SW480 (cell line): Measurements from ENCODE around the gene NHSL2.
A peak's percentile ranks its signal among the peaks of the same experiment; 100 is the strongest.

ENCODE experiments used
- DNase-seq: peaks from one replicate; pipeline ENCODE4 v3.0.0-alpha.2; 2016; ENCODE audit warnings: low spot score

The NHSL2 gene

GRCh38 chrX:72071213-72071612, 160.6 kb downstream of the NHSL2 start:
- DNase-seq, result no peak

DNA sequence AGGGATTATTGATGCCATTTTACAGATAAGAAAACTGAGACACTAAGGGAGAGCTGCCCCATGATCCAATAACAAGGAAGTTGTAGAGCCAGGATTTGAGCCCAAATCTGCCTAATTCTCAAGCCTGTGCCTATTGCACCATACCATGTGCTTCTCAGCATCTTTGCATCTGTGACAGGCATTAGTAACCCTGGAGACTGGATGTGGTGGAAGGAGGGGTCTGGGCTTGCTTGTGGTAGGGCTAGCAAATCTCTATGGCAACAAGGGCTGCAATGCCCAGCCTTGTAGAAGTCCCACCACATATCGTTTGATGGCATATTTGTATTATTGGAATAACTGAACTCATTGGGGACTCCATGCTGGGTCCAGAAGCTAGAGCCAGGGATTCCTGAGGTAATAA, 163.0 kb downstream of the NHSL2 start:
- no peak for DNase-seq

- DNase-seq, result no peak
Observed at GRCh38 chrX:72078411-72078810, 167.8 kb downstream of the NHSL2 start.

GRCh38 chrX:72079607-72080006, 169.0 kb downstream of the NHSL2 start:
- DNase-seq, result no peak

DNA sequence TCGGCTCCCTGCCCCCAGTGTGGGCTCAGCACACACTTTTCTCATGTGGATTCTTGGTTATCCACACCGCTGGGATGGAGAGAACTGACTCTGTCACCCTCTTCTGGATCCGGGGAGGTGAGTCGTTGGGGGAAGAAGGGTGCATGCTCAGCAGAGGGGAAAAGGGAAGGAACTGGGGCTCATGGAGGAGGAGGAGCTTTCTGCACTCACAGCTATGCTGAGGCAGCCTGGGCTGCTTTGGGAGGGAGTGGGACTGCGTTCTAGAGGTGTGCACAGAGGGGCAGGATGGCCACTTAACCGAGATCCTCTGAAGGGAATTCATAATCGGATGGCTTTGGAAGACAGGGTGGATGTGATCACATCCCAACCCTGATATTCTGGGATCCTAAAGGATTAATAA, 169.5 kb downstream of the NHSL2 start:
- DNase-seq, result no peak

DNA sequence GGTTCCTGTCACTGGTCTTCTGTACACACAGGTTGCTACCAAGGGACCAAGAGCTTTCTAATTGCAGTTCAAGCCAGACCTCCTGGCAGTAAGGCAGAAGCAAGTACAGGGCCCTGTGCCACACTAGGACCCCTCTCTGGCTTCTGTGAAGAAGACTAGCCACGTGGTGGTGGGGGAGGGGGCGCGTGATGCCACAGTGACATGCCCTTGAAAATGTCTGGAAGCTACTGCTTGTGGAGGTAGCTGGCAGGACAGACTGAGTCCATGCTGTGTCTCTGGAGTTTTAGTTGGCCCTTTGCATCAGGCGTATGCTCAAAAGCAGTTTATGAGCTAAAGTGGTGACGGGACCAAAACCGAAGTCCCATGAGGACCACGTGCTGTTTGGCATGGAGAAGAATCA, 170.2 kb downstream of the NHSL2 start:
- DNase-seq, result no peak

DNA sequence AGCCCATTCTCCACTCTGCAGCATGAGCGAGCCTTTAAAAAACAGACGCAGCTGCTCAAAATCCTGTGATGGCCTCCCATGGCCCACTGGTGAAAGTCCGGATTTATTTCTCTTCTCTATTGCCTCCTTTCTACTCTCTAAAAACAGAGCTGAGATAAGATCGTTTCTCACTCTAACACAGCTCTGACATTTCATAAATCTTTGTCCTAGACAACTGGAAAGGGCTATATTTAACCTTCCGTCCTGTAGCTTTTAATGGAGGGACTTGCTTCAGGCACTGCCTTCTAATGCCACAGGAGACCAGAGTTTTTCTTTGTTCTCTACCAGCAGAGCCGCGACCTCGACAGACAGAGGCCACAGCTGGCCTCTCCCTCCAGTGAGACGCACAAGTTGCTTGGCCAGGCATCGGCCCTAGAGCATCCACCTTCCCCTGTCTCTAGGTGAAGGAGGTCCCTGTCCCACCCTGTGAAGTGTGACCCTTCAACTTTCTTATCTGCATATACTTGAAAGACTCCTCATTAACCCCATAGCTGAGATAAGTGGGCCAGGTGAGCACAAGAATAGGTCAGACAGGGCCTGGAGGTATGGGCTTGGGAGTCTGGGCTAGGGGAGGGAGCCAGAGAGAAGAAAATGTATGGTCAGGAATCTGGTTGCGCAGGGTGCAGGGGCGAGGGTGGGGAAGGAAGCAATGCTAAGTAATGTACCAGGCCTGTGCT, 171.1 kb downstream of the NHSL2 start:
- DNase-seq, result no peak

DNA sequence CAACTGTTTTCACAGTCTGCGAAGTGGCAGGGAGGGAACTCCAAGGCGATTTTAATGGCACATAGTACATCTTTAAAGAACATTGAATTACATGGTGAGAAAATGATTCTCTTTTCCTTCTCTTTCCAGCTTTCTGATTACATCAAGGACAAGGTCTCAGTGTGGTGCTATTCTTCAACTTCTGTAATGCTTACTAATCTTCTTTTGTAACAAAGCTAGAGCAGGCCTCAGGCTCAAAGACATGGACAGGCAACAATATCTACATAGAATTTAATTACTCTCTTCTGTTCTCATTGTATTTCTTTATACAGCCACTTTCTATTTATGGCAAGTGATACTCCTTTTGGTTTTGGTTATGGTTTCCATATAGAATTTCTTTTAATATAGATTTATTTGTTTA, 172.6 kb downstream of the NHSL2 start:
- no peak for DNase-seq

GRCh38 chrX:72084114-72084513, 173.5 kb downstream of the NHSL2 start:
- no peak for DNase-seq

DNA sequence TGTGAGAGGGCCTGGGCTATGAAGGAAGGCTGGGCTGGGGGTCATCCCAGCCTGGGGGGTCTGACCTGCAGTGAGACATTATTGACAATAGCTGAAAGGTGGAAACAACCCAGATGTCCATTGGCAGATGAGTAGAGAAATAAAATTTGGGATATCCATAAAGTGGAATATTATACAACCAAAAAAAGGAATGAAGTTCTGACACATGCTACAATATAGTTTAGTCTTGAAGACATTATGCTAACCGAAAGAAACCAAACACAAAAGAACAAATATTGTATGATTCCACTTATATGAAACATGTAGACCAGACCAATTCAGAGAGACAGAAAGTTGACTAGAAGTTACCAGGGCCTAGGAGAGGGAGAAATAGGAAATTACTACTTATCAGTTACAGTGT, 176.3 kb downstream of the NHSL2 start:
- DNase-seq, result no peak

- DNase-seq, result no peak
Observed at GRCh38 chrX:72088761-72089160, 178.1 kb downstream of the NHSL2 start.

- no peak for DNase-seq
Observed at GRCh38 chrX:72089254-72089653, 178.6 kb downstream of the NHSL2 start.

DNA sequence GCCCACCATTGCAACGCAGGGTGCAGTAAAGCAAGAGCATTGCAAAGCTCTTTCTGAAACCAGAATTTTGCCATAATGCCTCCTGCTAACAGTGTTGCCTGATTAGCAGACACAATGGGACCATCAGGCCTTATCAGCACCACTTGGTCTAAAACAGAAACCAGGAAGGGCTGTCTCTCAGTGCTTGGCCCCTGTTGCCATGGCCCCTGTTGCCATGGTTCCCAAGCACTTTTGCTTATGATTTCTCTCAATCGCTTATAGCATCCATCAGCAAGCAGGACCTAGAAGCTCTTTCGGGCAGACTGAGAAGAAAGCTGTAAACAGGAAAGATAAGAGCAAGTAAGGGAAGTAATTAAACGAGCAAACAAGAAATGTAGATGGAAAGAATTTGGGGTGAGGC, 184.2 kb downstream of the NHSL2 start:
- no peak for DNase-seq

GRCh38 chrX:72095370-72095769, 184.7 kb downstream of the NHSL2 start:
- DNase-seq, result no peak

GRCh38 chrX:72097098-72097497, 186.5 kb downstream of the NHSL2 start:
- no peak for DNase-seq

- DNase-seq, result no peak
Observed at GRCh38 chrX:72100051-72100755, 189.6 kb downstream of the NHSL2 start.

GRCh38 chrX:72100824-72101351, 190.2 kb downstream of the NHSL2 start:
- DNase-seq, result peak; percentile 27

DNA sequence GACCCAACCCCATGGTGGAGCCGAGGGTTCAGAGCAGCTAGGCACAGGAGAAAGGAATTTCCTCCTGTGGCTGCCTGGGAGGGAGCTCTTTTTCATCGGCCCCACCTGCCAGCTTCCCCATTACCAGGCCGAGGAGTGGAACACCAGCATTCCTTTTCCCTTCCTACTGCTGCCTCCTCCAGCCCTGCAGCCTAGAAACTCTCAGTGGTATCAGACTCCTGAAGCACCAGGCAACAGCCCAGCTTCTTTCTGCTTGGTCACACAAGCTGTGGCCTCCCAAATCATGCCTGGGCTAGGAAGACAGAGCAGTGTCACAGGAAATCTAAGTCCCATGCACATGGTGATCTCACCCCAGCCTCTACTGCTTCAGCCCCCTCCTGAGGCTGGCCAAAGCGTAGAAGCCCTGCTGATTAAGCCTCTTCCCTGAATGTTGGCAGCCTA, 191.0 kb downstream of the NHSL2 start:
- no peak for DNase-seq

DNA sequence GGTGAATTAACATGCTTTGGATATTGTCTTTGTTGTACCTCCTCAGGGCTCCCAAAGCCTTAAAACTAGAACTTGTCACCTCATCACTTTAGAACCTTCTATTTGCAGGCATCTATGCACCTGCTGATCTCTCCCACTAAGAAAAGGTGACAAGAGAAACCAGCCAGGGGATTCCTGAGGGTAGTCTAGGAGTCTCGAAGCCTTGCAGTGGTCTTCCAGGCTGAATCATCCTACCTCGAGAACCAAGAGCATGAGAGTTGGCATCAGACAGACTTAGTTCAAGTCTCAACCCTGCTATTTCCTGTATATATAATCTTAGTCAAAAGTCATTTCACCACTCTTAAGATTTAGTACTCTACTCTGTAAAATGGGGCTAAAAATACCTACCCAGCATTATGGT, 191.5 kb downstream of the NHSL2 start:
- no peak for DNase-seq

DNA sequence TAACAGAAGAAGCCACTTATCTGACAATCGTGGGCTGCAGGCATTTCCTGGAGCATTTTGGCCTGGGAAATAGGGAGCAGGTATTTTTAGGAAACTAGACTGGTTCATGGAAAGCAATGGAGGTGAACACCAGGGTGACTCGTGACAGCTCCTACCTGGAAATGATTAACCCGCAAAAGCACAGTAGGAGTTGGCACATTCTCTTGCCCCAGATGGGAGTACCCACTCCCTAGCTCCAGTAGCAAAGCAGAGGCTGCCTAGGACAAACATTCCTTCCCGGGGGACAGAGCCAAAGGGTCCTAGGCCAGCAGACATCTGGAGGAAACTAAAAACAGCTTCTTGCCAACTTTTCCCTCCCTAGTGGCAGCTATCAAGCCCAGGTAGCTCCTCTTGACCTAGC, 192.1 kb downstream of the NHSL2 start:
- DNase-seq, result no peak

- DNase-seq, result no peak
Observed at GRCh38 chrX:72105436-72105835, 194.8 kb downstream of the NHSL2 start.

- peak; percentile 22 for DNase-seq
Observed at GRCh38 chrX:72107320-72107719, 196.7 kb downstream of the NHSL2 start.

GRCh38 chrX:72107841-72108595, 197.4 kb downstream of the NHSL2 start:
- no peak for DNase-seq
